Brain microvascular endothelial cell (primary cell): ENCODE measurements around the gene NBDY.
"Not testable (repeated sequence)": the region's sequence is repeated elsewhere in the genome, so short reads cannot be mapped to it uniquely, and the experiment has no call there.

Experiments
- DNase-seq: peaks from one replicate; pipeline ENCODE4 v3.0.0-alpha.2; 2020
- H3K27ac ChIP-seq: fragments of 250-450 bp; sonication (Bioruptor Pico); 2 replicates; pipeline ENCODE4 v1.5.1; 2020; ENCODE audit warnings: mild to moderate bottlenecking, moderate library complexity
- H3K27me3 ChIP-seq: fragments of 250-450 bp; sonication (Bioruptor Pico); replicated peaks from 2 replicates; pipeline ENCODE4 v1.5.1; 2020; ENCODE audit warnings: mild to moderate bottlenecking
- H3K36me3 ChIP-seq: fragments of 250-450 bp; sonication (Bioruptor Pico); replicated peaks from 2 replicates; pipeline ENCODE4 v1.5.1; 2020; ENCODE audit warnings: mild to moderate bottlenecking
- H3K4me3 ChIP-seq: 2 replicates; pipeline ENCODE4 v1.5.1; 2011; ENCODE audit warnings: low read depth, mild to moderate bottlenecking, control low read depth, low read length, moderate library complexity
- CTCF ChIP-seq: IDR thresholded peaks from 2 replicates; pipeline ENCODE4 v1.5.1; 2011; ENCODE audit warnings: low read depth, mild to moderate bottlenecking, moderate library complexity, low read length, control low read depth, inconsistent platforms; ENCODE audit errors: missing control alignments
- in situ Hi-C: cut with HindIII; loops from 2 replicates; pipeline ENCODE4 v1.10.0; 2017; ENCODE audit warnings: low sequenced_read_pairs, low pct_ligation_motif_present

The NBDY gene

GRCh38 chrX:56765811-56766553, 36.9 kb downstream of the NBDY start:
- in situ Hi-C loops: no loop called here
- H3K27ac ChIP-seq: no peak overlapping the region
- no peak for DNase-seq

GRCh38 chrX:56766554-56767347, 37.7 kb downstream of the NBDY start:
- no peaks in the 10 kb centered on the region for H3K27me3 ChIP-seq
- in situ Hi-C loops: no loop called here
- H3K36me3 ChIP-seq: no peaks in the 10 kb centered on the region
- no peak overlapping the region for H3K4me3 ChIP-seq
- peak; percentile 9 for TF ChIP-seq CTCF
- no peak overlapping the region for H3K27ac ChIP-seq
- DNase-seq: peak; percentile 31

More at GRCh38 chrX:56765811-56766553, 36.9 kb downstream of the NBDY start:
- Histone ChIP-seq H3K4me3 (no peak overlapping the region), H3K27me3 (no peaks in the 10 kb centered on the region), H3K36me3 (no peaks in the 10 kb centered on the region)
- TF ChIP-seq CTCF: no peak

- DNase-seq, H3K27ac ChIP-seq: not testable (repeated sequence)
Measured at GRCh38 chrX:56767348-56768119, 38.5 kb downstream of the NBDY start.

GRCh38 chrX:56768120-56768660, 39.1 kb downstream of the NBDY start:
- H3K27me3 ChIP-seq, H3K36me3 ChIP-seq, H3K4me3 ChIP-seq, in situ Hi-C loops, H3K27ac ChIP-seq, DNase-seq: not testable (repeated sequence)

More at GRCh38 chrX:56767348-56768119, 38.5 kb downstream of the NBDY start:
- in situ Hi-C loops, H3K4me3 ChIP-seq, H3K36me3 ChIP-seq, H3K27me3 ChIP-seq: not testable (repeated sequence)

- in situ Hi-C loops, DNase-seq, H3K36me3 ChIP-seq, H3K4me3 ChIP-seq, H3K27ac ChIP-seq, H3K27me3 ChIP-seq: not testable (repeated sequence)
Measured at GRCh38 chrX:56772675-56773521, 43.9 kb downstream of the NBDY start.

- DNase-seq, in situ Hi-C loops, H3K36me3 ChIP-seq, H3K27ac ChIP-seq, H3K4me3 ChIP-seq, H3K27me3 ChIP-seq: not testable (repeated sequence)
Measured at GRCh38 chrX:56773522-56774060, 44.5 kb downstream of the NBDY start.

- H3K27ac ChIP-seq, DNase-seq, in situ Hi-C loops, H3K36me3 ChIP-seq, H3K4me3 ChIP-seq, H3K27me3 ChIP-seq: not testable (repeated sequence)
Measured at GRCh38 chrX:56778099-56778923, 49.3 kb downstream of the NBDY start.

- DNase-seq, H3K4me3 ChIP-seq, in situ Hi-C loops, H3K36me3 ChIP-seq, H3K27me3 ChIP-seq, H3K27ac ChIP-seq: not testable (repeated sequence)
Measured at GRCh38 chrX:56778924-56779468, 50.0 kb downstream of the NBDY start.

- not testable (repeated sequence) for DNase-seq, H3K4me3 ChIP-seq
Measured at GRCh38 chrX:56780681-56781649, 51.9 kb downstream of the NBDY start.

More at GRCh38 chrX:56780681-56781649, 51.9 kb downstream of the NBDY start:
- H3K27me3 ChIP-seq, H3K36me3 ChIP-seq, in situ Hi-C loops, H3K27ac ChIP-seq: not testable (repeated sequence)
